A673 (cell line): Measurements from ENCODE around the gene LRIG3.

Source experiments
- EZH2 ChIP-seq: fragments of 200-600 bp; sonication (generic); IDR thresholded peaks from 2 replicates; pipeline ENCODE4 v1.6.1; 2017; ENCODE audit warnings: borderline replicate concordance, low read depth, mild to moderate bottlenecking, mixed read lengths, antibody characterized with exemption, low read length; ENCODE audit not compliant: poor library complexity, severe bottlenecking
- TF ChIP-seq, protein P1 (sequence below): fragments of 300-800, 200-600 bp; sonication (generic); conservative IDR thresholded peaks from 2 replicates; pipeline ENCODE4 v1.5.1; 2017; ENCODE audit warnings: low read depth, mild to moderate bottlenecking, antibody characterized with exemption, low read length, moderate library complexity, mixed read lengths

DNA sequence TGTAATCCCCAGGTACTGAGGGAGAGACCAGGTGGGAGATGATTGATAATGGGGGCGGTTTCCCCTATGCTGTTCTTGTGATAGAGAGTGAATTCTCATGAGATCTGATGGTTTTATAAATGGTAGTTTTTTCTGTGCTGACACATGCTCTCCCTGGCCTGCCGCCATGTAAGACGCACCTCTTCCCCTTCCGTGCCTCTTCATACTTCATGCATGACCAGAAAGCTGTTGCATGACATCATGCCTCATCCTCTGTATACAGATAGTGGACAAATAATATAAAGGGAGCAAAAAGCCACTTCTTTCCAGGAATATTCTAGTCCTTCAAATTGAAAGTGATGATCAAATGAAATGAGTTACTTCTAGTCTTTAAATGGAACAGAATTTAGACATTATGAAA lies 47.3 kb upstream of the LRIG3 start:
- TF ChIP-seq, protein P1, sequence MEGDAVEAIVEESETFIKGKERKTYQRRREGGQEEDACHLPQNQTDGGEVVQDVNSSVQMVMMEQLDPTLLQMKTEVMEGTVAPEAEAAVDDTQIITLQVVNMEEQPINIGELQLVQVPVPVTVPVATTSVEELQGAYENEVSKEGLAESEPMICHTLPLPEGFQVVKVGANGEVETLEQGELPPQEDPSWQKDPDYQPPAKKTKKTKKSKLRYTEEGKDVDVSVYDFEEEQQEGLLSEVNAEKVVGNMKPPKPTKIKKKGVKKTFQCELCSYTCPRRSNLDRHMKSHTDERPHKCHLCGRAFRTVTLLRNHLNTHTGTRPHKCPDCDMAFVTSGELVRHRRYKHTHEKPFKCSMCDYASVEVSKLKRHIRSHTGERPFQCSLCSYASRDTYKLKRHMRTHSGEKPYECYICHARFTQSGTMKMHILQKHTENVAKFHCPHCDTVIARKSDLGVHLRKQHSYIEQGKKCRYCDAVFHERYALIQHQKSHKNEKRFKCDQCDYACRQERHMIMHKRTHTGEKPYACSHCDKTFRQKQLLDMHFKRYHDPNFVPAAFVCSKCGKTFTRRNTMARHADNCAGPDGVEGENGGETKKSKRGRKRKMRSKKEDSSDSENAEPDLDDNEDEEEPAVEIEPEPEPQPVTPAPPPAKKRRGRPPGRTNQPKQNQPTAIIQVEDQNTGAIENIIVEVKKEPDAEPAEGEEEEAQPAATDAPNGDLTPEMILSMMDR, result no peak
- no peak for TF ChIP-seq EZH2
